ENCODE measurements around the gene OBI1. TPM values are rescaled to one million over a fixed set of nuclear protein-coding genes. Genes with fewer than 3 reads are reported as not detected.

OBI1 gene
- total RNA-seq, 6 donors from 2014 or later, result 4.9 to 14.9 (median 8.1) TPM

DNA sequence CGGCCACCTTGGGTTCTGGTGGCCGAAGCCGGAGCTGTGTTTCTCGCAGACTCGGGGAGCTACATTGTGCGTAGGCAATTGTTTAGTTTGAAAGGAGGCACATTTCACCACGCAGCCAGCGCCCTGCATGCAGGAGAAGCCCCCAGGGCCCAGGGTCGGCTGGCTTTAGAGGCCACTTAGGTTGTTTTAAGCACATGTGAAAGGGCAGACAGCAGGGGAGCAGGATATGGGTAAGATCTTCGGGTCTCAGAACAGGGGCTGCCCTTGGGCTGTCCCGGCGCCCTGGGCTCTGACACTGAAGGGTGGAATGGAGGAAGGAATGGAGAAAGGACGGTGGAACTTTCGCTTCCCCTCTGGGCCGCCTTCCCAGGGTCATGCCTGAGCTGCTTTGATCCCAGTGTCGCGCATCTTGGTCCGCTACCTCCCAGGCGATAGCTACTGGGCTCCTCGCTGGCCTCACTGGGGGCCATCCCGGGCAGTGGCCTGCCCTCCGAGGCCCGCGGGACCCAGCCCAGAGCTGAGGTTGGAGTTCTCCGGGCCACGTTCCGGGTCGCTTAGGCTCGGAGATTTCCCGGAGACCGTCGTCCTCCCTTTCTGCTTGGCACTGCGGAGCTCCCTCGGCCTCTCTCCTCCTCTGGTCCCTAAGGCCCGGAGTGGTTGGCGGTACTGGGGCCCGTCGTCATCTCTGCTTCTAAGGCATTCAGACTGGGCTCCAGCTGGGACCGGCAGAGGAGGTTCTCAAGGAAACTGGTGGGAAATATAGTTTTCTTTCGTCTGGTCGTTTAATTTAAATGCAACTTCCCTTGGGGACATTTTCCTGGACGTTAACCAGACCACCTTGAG lies 51.3 kb downstream of the OBI1 start:
- ATAC-seq (ENCODE audit: low FRiP score in 2 of 2), result peak; percentile 3 to 23

DNA sequence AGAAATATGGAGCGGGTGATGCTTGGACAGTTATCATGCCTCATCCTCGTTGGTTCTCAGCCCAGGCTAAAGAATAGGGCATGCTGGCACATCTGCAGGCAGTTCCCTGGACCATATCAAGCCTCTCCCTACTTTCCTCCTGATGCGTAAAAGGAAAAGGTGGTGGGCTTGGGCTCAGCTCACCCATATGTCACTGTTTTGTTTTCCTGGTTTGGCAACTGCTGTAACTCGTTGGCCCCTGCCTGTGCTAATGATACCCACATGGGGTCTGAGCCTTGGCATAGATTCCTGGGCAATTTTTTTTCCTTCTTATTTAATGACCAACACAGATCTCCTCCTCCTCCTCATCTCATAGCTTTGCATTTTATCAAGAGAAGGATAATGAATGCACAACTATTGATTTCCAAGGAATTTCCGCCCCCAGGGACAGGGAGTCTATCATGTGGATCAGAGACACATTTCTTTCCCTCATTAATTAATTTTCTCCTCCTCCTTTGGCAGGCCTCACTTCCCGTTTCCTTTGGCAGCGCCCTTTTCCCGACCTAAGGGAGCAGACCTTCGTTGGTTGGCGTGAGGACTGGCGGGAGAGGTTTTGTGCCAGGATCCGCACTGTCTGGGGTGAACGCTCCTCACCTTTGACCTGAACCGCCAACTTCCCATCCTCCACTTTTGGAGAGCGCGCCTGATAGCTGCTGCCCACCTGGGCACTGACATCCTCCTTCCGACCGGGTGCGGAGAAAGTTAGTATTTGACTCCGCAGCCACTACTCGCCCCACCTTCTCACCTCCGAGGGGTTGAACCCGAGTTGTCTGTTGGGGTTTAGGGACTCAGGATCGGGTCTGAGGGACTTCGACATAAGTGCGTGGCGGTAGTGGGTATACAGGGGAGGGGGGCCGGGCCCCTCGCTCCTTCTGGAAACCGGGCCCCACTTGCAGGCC lies 52.2 kb downstream of the OBI1 start:
- H3K4me1 ChIP-seq, result peaks cover 45 to 53% (median 46%) of the 10 kb centered on the region in 4 donors
- no peak for ATAC-seq (ENCODE audit: low FRiP score in 2 of 2)
- H3K36me3 ChIP-seq, result no peaks in the 10 kb centered on the region
- H3K27ac ChIP-seq, result no peak overlapping the region
- H3K9me3 ChIP-seq, result no peaks in the 10 kb centered on the region
- no peak overlapping the region for H3K4me3 ChIP-seq
- DNase-seq, result no peak
- peaks cover 0 to 81% (median 46%) of the 10 kb centered on the region in 4 donors for H3K27me3 ChIP-seq
- TF ChIP-seq EP300 (IDR thresholded peaks at IDR 0.05) (no peak), POLR2A (IDR thresholded peaks at IDR 0.05) (no peak), POLR2AphosphoS5 (IDR thresholded peaks at IDR 0.05) (no peak)
- TF ChIP-seq, protein P1, sequence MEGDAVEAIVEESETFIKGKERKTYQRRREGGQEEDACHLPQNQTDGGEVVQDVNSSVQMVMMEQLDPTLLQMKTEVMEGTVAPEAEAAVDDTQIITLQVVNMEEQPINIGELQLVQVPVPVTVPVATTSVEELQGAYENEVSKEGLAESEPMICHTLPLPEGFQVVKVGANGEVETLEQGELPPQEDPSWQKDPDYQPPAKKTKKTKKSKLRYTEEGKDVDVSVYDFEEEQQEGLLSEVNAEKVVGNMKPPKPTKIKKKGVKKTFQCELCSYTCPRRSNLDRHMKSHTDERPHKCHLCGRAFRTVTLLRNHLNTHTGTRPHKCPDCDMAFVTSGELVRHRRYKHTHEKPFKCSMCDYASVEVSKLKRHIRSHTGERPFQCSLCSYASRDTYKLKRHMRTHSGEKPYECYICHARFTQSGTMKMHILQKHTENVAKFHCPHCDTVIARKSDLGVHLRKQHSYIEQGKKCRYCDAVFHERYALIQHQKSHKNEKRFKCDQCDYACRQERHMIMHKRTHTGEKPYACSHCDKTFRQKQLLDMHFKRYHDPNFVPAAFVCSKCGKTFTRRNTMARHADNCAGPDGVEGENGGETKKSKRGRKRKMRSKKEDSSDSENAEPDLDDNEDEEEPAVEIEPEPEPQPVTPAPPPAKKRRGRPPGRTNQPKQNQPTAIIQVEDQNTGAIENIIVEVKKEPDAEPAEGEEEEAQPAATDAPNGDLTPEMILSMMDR (IDR thresholded peaks at IDR 0.05), result no peak
- 9 to 12% methylated on average over 28 to 30 of the region's 30 CpGs for WGBS, 2 donors

More for the DNA sequence above, 51.3 kb downstream of the OBI1 start:
- Histone ChIP-seq H3K36me3 (no peaks in the 10 kb centered on the region), H3K27me3 (peaks cover 0 to 76% (median 41%) of the 10 kb centered on the region in 4 donors), H3K4me1 (peaks cover 40 to 48% (median 41%) of the 10 kb centered on the region in 4 donors), H3K4me3 (peak overlapping the region in 2 of 4 donors; percentile 3 to 15), H3K27ac (no peak overlapping the region), H3K9me3 (no peaks in the 10 kb centered on the region)
- DNase-seq, result peak in 1 of 2 donors; percentile 56
- no peak for TF ChIP-seq EP300 (IDR thresholded peaks at IDR 0.05)
- no peak for TF ChIP-seq POLR2AphosphoS5 (IDR thresholded peaks at IDR 0.05)
- TF ChIP-seq POLR2A (IDR thresholded peaks at IDR 0.05), result no peak
- TF ChIP-seq, protein P1 (IDR thresholded peaks at IDR 0.05), result no peak
- 7 to 14% methylated on average over 13 to 39 of the region's 42 CpGs for WGBS, 2 donors

DNA sequence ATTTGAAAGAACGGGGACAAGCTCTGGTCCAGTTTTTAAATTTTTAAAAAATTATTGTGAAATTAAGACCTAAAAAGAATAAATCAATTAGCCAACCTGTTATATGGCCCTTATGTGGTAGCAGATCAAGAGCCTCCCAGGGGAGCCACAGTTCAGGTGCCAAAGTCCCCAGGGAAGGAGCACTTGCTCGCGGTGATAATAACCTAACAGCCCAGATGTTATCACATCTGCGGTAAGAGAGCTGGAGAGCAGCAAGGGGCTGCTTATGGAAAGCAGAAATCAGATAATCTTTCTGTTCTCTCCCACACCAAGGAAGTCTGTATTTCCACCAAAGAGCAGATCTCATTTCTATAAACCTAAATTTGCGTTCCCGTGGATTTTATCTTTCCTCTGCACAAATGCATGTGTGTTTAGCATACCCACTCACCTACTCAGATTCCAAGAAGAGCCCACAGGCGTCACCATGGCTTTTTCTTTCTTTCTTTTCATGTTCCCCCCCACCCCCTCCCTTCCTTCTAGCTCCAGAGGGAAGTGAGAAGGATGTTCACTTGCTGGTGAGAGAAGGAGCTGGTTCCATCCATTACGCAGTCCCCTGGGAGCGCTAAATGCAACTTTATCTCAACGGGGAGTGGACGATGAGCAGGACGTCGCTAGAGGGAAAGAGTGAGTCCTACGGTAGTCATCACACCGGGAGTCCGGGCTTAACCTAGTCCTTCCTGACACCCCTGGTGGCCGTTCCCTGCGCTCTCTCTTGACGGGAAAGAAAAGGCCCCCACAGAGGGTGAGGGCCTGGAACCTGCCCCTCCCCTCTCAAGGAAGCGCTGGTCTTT lies 54.0 kb downstream of the OBI1 start:
- peaks cover 50 to 59% (median 53%) of the 10 kb centered on the region in 4 donors for H3K4me1 ChIP-seq

More for the DNA sequence above, 54.0 kb downstream of the OBI1 start:
- WGBS, 2 donors, result 7 to 11% methylated on average over 13 to 20 of the region's 20 CpGs
- no peak overlapping the region for H3K4me3 ChIP-seq
- H3K9me3 ChIP-seq, result no peaks in the 10 kb centered on the region
- no peaks in the 10 kb centered on the region for H3K36me3 ChIP-seq
- ATAC-seq (ENCODE audit: low FRiP score in 2 of 2) (no peak), DNase-seq (no peak)
- H3K27me3 ChIP-seq, result peaks cover 0 to 93% (median 61%) of the 10 kb centered on the region in 4 donors
- TF ChIP-seq POLR2A (IDR thresholded peaks at IDR 0.05) (no peak), POLR2AphosphoS5 (IDR thresholded peaks at IDR 0.05) (no peak), EP300 (IDR thresholded peaks at IDR 0.05) (no peak)
- TF ChIP-seq, protein P1 (IDR thresholded peaks at IDR 0.05), result no peak
- no peak overlapping the region for H3K27ac ChIP-seq

Measured in upper lobe of left lung (tissue), 6 donors.